Progenitor cell of endocrine pancreas (in vitro differentiated cells): ENCODE data around the gene ZNF750. TPM values are rescaled to one million over a fixed set of nuclear protein-coding genes. Genes with fewer than 3 reads are reported as not detected.

ENCODE experiments used
- DNase-seq: peaks from one replicate; pipeline ENCODE4 v3.0.0; 2021; ENCODE audit warnings: low spot score; ENCODE audit not compliant: unreplicated experiment
- H3K27ac Mint-ChIP-seq: 2 replicates; pipeline ENCODE4 v1.8.0; 2021; ENCODE audit warnings: mild to moderate bottlenecking, moderate library complexity, mixed read lengths
- H3K27me3 Mint-ChIP-seq: 2 replicates; pipeline ENCODE4 v1.8.0; 2021; ENCODE audit warnings: mixed read lengths
- H3K36me3 Mint-ChIP-seq: 2 replicates; pipeline ENCODE4 v1.8.0; 2022; ENCODE audit warnings: mixed read lengths; ENCODE audit not compliant: insufficient read depth
- H3K4me1 Mint-ChIP-seq: 2 replicates; pipeline ENCODE4 v1.8.0; 2021; ENCODE audit warnings: low read depth, mixed read lengths
- H3K4me3 Mint-ChIP-seq: 2 replicates; pipeline ENCODE4 v1.8.0; 2021; ENCODE audit warnings: low read depth, mild to moderate bottlenecking, moderate library complexity, mixed read lengths
- H3K9me3 Mint-ChIP-seq: 2 replicates; pipeline ENCODE4 v1.8.0; 2021; ENCODE audit warnings: low read depth, mixed read lengths
- CTCF ChIP-seq: fragments of 200-600 bp; sonication (generic); IDR thresholded peaks from one replicate; pipeline ENCODE4 v1.5.0; 2021; ENCODE audit warnings: antibody characterized with exemption, mild to moderate bottlenecking; ENCODE audit not compliant: unreplicated experiment
- total RNA-seq: library from RNA; stranded (reverse); gene quantifications from 2 replicates; pipeline ENCODE4 v1.2.1, GENCODE V29; 2021

Gene ZNF750
- total RNA-seq, 1 donor from 2014 or later, result 0.07 TPM

GRCh38 chr17:82828875-82829487 is 10.8 kb downstream of the ZNF750 start:
- DNase-seq, result no peak
- Mint-ChIP-seq H3K36me3 (peaks cover 26% of the 10 kb centered on the region), H3K9me3 (peaks cover 9% of the 10 kb centered on the region), H3K27ac (peak overlapping the region; percentile 10), H3K27me3 (no peaks in the 10 kb centered on the region), H3K4me1 (no peaks in the 10 kb centered on the region), H3K4me3 (no peak overlapping the region)
- TF ChIP-seq CTCF, result no peak

GRCh38 chr17:82826956-82827355 is 12.9 kb downstream of the ZNF750 start:
- no peak for TF ChIP-seq CTCF
- Mint-ChIP-seq H3K27ac (no peak overlapping the region), H3K4me1 (no peaks in the 10 kb centered on the region), H3K4me3 (no peak overlapping the region), H3K9me3 (peaks cover 9% of the 10 kb centered on the region), H3K36me3 (peaks cover 29% of the 10 kb centered on the region), H3K27me3 (no peaks in the 10 kb centered on the region)
- no peak for DNase-seq

- H3K27ac Mint-ChIP-seq, result no peak overlapping the region
- DNase-seq, result no peak
- no peaks in the 10 kb centered on the region for H3K4me1 Mint-ChIP-seq
- peaks cover 27% of the 10 kb centered on the region for H3K36me3 Mint-ChIP-seq
- H3K4me3 Mint-ChIP-seq, result no peak overlapping the region
- TF ChIP-seq CTCF, result no peak
- H3K9me3 Mint-ChIP-seq, result peaks cover 9% of the 10 kb centered on the region
- no peaks in the 10 kb centered on the region for H3K27me3 Mint-ChIP-seq
Measured at GRCh38 chr17:82826211-82826610, 13.6 kb downstream of the ZNF750 start.

GRCh38 chr17:82825540-82826124 is 14.2 kb downstream of the ZNF750 start:
- H3K27me3 Mint-ChIP-seq, result no peaks in the 10 kb centered on the region
- H3K27ac Mint-ChIP-seq, result no peak overlapping the region
- TF ChIP-seq CTCF, result no peak
- DNase-seq, result no peak
- peaks cover 12% of the 10 kb centered on the region for H3K9me3 Mint-ChIP-seq
- H3K4me1 Mint-ChIP-seq, result no peaks in the 10 kb centered on the region
- H3K4me3 Mint-ChIP-seq, result no peak overlapping the region
- peaks cover 29% of the 10 kb centered on the region for H3K36me3 Mint-ChIP-seq

- Mint-ChIP-seq H3K9me3 (peaks cover 11% of the 10 kb centered on the region), H3K27me3 (no peaks in the 10 kb centered on the region), H3K4me3 (no peak overlapping the region), H3K36me3 (peaks cover 35% of the 10 kb centered on the region), H3K4me1 (no peaks in the 10 kb centered on the region), H3K27ac (no peak overlapping the region)
- no peak for DNase-seq
- TF ChIP-seq CTCF, result peak; percentile 28
Measured at GRCh38 chr17:82823004-82823403, 16.8 kb downstream of the ZNF750 start.
